ENCODE data around the gene LRRFIP1. TPM values are rescaled to one million over a fixed set of nuclear protein-coding genes. Genes with fewer than 3 reads are reported as not detected.

The LRRFIP1 gene
- total and polyA plus RNA-seq, 9 donors = 27.4 to 71.1 (median 56.1) TPM

DNA sequence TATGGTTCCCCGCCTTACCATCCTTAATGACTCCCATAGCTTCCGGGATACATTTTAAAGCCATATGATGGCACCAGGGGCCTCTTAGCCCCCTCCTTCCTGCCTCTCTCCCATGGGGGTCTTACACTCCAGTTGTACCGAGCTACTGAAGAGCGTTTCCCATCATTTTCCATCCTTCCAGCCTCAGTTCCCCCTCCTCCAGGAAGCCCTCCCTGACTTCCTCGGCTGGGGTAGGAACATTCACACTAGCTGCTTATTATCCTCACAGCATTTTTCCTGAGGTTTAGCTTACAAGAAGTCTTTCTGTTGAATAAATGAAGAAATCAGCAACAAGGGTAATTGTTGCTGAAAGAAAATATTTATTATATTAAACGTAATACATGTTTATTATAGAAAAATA is 41.1 kb downstream of the LRRFIP1 start:
- TF ChIP-seq POLR2A (IDR thresholded peaks at IDR 0.05) (no peak), EP300 (IDR thresholded peaks at IDR 0.05) (no peak), CTCF (IDR thresholded peaks at IDR 0.05) (no peak)
- Histone ChIP-seq H3K27ac (no peak overlapping the region), H3K4me3 (no peak overlapping the region), H3K4me1 (ENCODE audit: insufficient read depth) (peaks cover 9% of the 10 kb centered on the region), H3K9me3 (no peaks in the 10 kb centered on the region), H3K27me3 (no peaks in the 10 kb centered on the region), H3K36me3 (no peaks in the 10 kb centered on the region)
- intact Hi-C loops (cut with DNase I) = no loop called here
- DNase-seq = no peak
- 88 to 94% (median 88%) methylated on average over 6 of the region's 6 CpGs for WGBS, 3 donors

DNA sequence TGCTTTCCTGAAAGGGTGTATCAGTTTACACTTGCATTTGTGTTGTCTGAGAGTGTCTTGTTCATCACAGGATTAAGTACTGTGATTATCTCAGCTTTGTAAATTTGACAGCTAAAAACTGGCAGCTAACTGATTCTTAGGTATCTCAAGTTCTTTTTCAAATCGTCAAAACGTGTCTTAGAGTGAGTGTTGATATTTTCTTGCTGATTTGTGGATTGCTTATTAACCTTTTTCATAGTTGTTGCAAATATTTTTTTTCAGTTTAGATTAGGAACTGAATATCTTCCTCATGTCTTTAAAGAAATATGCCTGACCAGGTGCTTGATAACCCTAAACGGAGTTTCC is 41.9 kb downstream of the LRRFIP1 start:
- 6 to 15% (median 13%) methylated on average over 3 of the region's 3 CpGs for WGBS, 3 donors
- Histone ChIP-seq H3K4me3 (no peak overlapping the region), H3K4me1 (ENCODE audit: insufficient read depth) (peaks cover 9% of the 10 kb centered on the region), H3K36me3 (no peaks in the 10 kb centered on the region), H3K27ac (no peak overlapping the region), H3K27me3 (no peaks in the 10 kb centered on the region), H3K9me3 (no peaks in the 10 kb centered on the region)
- intact Hi-C loops (cut with DNase I) = no loop called here
- TF ChIP-seq CTCF (IDR thresholded peaks at IDR 0.05) (no peak), EP300 (IDR thresholded peaks at IDR 0.05) (no peak), POLR2A (IDR thresholded peaks at IDR 0.05) (no peak)
- DNase-seq = no peak

- TF ChIP-seq EP300 (IDR thresholded peaks at IDR 0.05) = no peak
- peak; percentile 10 for TF ChIP-seq POLR2A (IDR thresholded peaks at IDR 0.05)
- no peak for TF ChIP-seq CTCF (IDR thresholded peaks at IDR 0.05)
Measured at GRCh38 chr2:237669628-237670392, 42.4 kb downstream of the LRRFIP1 start.

DNA sequence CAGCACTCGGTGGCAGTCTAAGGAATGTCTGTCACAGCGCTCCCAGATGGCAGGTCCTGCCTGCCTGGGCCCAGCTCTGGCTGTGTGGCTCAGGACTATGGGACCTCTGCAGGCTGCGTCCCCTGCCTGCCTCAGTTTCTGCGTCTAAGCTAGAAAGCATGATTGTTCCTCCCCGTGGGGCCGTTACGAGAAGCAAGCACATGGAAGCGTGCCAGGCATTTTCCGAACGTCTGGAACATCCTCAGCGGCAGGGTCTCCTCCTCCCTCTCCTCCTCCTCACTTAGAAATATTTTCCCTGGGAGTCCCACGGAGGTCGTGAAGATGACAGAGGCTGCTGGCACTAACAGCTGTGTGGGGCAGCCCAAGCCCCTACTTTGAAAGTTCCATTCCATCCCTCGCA is 43.3 kb downstream of the LRRFIP1 start:
- Histone ChIP-seq H3K27ac (peak overlapping the region in 1 of 2 donors; percentile 16), H3K36me3 (no peaks in the 10 kb centered on the region), H3K9me3 (no peaks in the 10 kb centered on the region), H3K4me1 (ENCODE audit: insufficient read depth) (peaks cover 15% of the 10 kb centered on the region), H3K4me3 (no peak overlapping the region), H3K27me3 (no peaks in the 10 kb centered on the region)
- no peak for TF ChIP-seq CTCF (IDR thresholded peaks at IDR 0.05)
- no peak for TF ChIP-seq POLR2A (IDR thresholded peaks at IDR 0.05)
- no peak for TF ChIP-seq EP300 (IDR thresholded peaks at IDR 0.05)
- intact Hi-C loops (cut with DNase I) = loop anchor here in 1 of 4 donors (10.0 kb wide), 1 partner anchor 74 kb away; no protein-coding TSS in a partner anchor
- peak; percentile 59 to 78 (median 65) for DNase-seq
- WGBS, 3 donors = 16 to 32% (median 30%) methylated on average over 11 to 14 of the region's 14 CpGs

More at GRCh38 chr2:237669628-237670392, 42.4 kb downstream of the LRRFIP1 start:
- Histone ChIP-seq H3K4me3 (no peak overlapping the region), H3K4me1 (ENCODE audit: insufficient read depth) (peaks cover 12% of the 10 kb centered on the region), H3K9me3 (no peaks in the 10 kb centered on the region), H3K27ac (peak overlapping the region in 1 of 2 donors; percentile 16), H3K27me3 (no peaks in the 10 kb centered on the region), H3K36me3 (no peaks in the 10 kb centered on the region)
- 18 to 23% (median 20%) methylated on average over 21 of the region's 21 CpGs for WGBS, 3 donors
- intact Hi-C loops (cut with DNase I) = loop anchor here in 1 of 4 donors (10.0 kb wide), 1 partner anchor 75 kb away; no protein-coding TSS in a partner anchor
- DNase-seq = peak; percentile 60 to 83 (median 69)

All from ovary (tissue), 9 donors.